Neutrophil (primary cell): Measurements from ENCODE around the gene NFATC3.

ENCODE experiments used
- H3K27ac ChIP-seq: fragments of 200-600 bp; sonication (generic); 2 replicates; pipeline ENCODE4 v1.5.1; 2016; ENCODE audit warnings: mild to moderate bottlenecking, moderate library complexity
- H3K27me3 ChIP-seq: fragments of 200-600 bp; sonication (generic); 2 replicates; pipeline ENCODE4 v1.6.0; 2016; ENCODE audit warnings: mild to moderate bottlenecking
- H3K36me3 ChIP-seq: fragments of 200-600 bp; sonication (generic); 2 replicates; pipeline ENCODE4 v1.5.1; 2017
- H3K4me1 ChIP-seq, 2 experiments: fragments of 200-600 bp in 1 of 2; sonication (generic) in 1 of 2; 1 replicate in 1 of 2; 2 replicates in 1 of 2; pipeline versions ENCODE4 v1.5.1 to v1.6.1; 2013 to 2016; ENCODE audit warnings: low read depth in 1 of 2, low read length in 1 of 2, mild to moderate bottlenecking in 1 of 2, moderate library complexity in 1 of 2; ENCODE audit not compliant: control insufficient read depth in 1 of 2, insufficient read depth in 1 of 2
- H3K4me3 ChIP-seq, 2 experiments: fragments of 200-600 bp in 1 of 2; sonication (generic) in 1 of 2; 1 replicate in 1 of 2; 2 replicates in 1 of 2; pipeline ENCODE4 v1.5.1; 2013 to 2016; ENCODE audit warnings: low read depth in 1 of 2, low read length in 1 of 2, mild to moderate bottlenecking in 1 of 2, moderate library complexity in 1 of 2
- H3K9me3 ChIP-seq: fragments of 200-600 bp; sonication (generic); 2 replicates; pipeline ENCODE4 v1.5.1; 2016
- CTCF ChIP-seq: fragments of 200-600 bp; sonication (generic); IDR thresholded peaks from 2 replicates; pipeline ENCODE4 v1.5.1; 2016; ENCODE audit warnings: antibody characterized with exemption

NFATC3 gene

DNA sequence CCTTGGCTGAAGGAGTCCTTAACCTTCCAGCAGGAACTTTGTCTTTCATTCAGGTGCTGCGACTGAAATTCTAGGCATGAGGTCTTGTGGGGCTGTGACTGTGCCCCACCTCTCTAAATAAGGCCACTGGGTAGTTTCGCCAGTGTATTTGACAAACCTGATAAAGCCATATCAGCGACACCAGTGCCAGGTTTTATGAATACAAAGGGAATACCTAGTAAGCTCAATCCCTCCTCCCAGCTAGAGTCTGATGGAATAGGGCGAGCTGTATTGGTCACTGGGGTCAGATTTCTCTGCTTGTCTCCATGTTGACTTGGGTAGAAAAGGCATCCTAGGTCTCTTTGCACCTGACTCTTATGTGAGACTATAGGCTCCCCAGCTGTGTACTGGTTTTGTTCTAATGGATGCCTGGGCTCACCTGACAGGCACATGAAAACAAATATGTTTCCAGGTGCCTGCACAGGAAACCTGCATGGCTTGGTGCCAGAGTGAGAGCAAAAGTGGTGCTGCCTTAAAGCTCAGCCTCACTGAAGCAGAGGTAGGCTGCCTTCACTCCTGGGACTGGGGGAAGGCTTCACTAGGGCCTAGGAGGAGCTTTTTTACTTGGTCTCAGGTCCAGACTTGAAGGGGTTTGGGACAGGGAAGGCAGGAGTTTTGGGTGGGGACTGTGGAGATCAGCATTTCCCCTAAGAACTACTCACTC is 187.5 kb downstream of the NFATC3 start:
- Histone ChIP-seq H3K9me3 (no peaks in the 10 kb centered on the region), H3K27ac (no peak overlapping the region), H3K4me3 (no peak overlapping the region), H3K27me3 (no peaks in the 10 kb centered on the region), H3K36me3 (no peaks in the 10 kb centered on the region), H3K4me1 (no peaks in the 10 kb centered on the region)
- TF ChIP-seq CTCF, result no peak

GRCh38 chr16:68273459-68273858 is 188.3 kb downstream of the NFATC3 start:
- Histone ChIP-seq H3K9me3 (no peaks in the 10 kb centered on the region), H3K4me1 (no peaks in the 10 kb centered on the region), H3K4me3 (no peak overlapping the region), H3K27ac (no peak overlapping the region), H3K36me3 (no peaks in the 10 kb centered on the region), H3K27me3 (no peaks in the 10 kb centered on the region)
- no peak for TF ChIP-seq CTCF

- Histone ChIP-seq H3K9me3 (no peaks in the 10 kb centered on the region), H3K36me3 (no peaks in the 10 kb centered on the region), H3K27me3 (no peaks in the 10 kb centered on the region), H3K27ac (no peak overlapping the region), H3K4me3 (no peak overlapping the region), H3K4me1 (no peaks in the 10 kb centered on the region)
- no peak for TF ChIP-seq CTCF
These were observed 188.7 kb downstream of the NFATC3 start for GRCh38 chr16:68273896-68274295.

DNA sequence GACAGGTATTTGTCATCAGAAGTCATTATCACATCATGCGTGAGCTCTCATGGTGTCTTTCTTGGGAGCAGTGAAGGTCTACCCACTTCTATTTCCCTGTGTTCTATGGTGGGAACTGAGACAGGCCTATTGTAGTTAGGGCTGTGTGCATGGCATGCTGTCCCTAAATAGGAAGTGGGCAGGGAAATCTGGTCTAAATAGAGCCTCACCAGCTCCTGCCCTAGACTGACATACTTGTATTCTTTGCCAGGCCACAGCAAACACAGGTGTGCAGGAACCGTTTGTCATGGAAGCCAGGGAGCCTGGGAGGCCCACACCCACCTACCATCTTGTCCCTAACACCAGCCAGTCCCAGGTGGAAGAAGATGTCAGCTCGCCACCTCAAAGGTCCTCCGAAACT is 189.3 kb downstream of the NFATC3 start:
- no peak overlapping the region for H3K27ac ChIP-seq
- H3K36me3 ChIP-seq, result no peaks in the 10 kb centered on the region
- no peak overlapping the region for H3K4me3 ChIP-seq
- H3K4me1 ChIP-seq, result no peaks in the 10 kb centered on the region
- no peak for TF ChIP-seq CTCF
- H3K27me3 ChIP-seq, result no peaks in the 10 kb centered on the region
- H3K9me3 ChIP-seq, result no peaks in the 10 kb centered on the region

DNA sequence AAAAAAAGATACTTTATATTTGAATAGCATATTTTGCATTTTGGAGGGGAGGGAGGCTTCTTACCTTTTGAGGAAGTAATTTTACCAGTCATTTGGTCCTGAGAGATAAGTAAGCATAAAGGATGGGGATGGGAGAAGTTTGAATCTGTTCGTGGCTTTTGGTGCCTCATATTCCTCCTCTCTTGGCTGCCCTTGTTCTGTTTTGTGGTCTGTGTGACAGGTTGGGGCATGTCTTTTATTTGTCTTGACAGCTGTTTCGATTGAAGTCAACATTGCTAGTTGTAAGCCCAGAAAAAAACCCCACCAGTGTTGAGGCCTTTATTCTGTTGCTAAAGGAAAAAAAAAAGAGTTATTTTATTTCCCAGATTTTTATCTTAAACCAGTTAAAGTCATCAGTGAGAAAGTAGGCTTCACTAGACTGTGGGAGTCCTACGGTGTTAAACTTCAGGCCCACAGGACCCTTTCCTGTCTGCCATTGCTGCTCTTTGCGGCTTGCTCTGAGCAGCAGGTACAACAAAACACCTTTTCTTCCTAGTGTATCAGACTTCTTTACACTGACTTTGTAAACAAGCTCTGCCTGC is 190.5 kb downstream of the NFATC3 start:
- Histone ChIP-seq H3K36me3 (no peaks in the 10 kb centered on the region), H3K27ac (no peak overlapping the region), H3K27me3 (no peaks in the 10 kb centered on the region), H3K4me1 (peaks cover 0 to 4% of the 10 kb centered on the region in 2 experiments), H3K4me3 (no peak overlapping the region), H3K9me3 (no peaks in the 10 kb centered on the region)
- TF ChIP-seq CTCF, result no peak
